Mesothelial cell of epicardium (in vitro differentiated cells): ENCODE results near the gene NOS1AP. TPM values are rescaled to one million over a fixed set of nuclear protein-coding genes. Genes with fewer than 3 reads are reported as not detected.

Experiments
- DNase-seq, 2 experiments: peaks; one replicate each; pipeline ENCODE4 v3.0.0; 2021; ENCODE audit warnings: low spot score in 2 of 2; ENCODE audit not compliant: unreplicated experiment in 2 of 2
- H3K27ac Mint-ChIP-seq: 2 replicates; pipeline ENCODE4 v1.8.0; 2021; ENCODE audit warnings: mixed read lengths
- H3K27me3 Mint-ChIP-seq: 2 replicates; pipeline ENCODE4 v1.8.0; 2021; ENCODE audit warnings: low read depth, mixed read lengths
- H3K36me3 Mint-ChIP-seq: 2 replicates; pipeline ENCODE4 v1.8.0; 2021; ENCODE audit warnings: mixed read lengths
- H3K4me1 Mint-ChIP-seq: 2 replicates; pipeline ENCODE4 v1.8.0; 2021; ENCODE audit warnings: mixed read lengths
- H3K4me3 Mint-ChIP-seq: 2 replicates; pipeline ENCODE4 v1.8.0; 2021; ENCODE audit warnings: mild to moderate bottlenecking, moderate library complexity, mixed read lengths
- H3K9me3 Mint-ChIP-seq: 2 replicates; pipeline ENCODE4 v1.8.0; 2021; ENCODE audit warnings: mixed read lengths
- CTCF ChIP-seq: fragments of 200-600 bp; sonication (generic); IDR thresholded peaks from one replicate; pipeline ENCODE4 v1.5.0; 2021; ENCODE audit warnings: antibody characterized with exemption; ENCODE audit not compliant: unreplicated experiment
- total RNA-seq: library from RNA; stranded (reverse); gene quantifications from 3 replicates; pipeline ENCODE4 v1.2.1, GENCODE V29; 2021

NOS1AP gene
- total RNA-seq, 1 donor from 2014 or later, result 4.4 TPM

DNA sequence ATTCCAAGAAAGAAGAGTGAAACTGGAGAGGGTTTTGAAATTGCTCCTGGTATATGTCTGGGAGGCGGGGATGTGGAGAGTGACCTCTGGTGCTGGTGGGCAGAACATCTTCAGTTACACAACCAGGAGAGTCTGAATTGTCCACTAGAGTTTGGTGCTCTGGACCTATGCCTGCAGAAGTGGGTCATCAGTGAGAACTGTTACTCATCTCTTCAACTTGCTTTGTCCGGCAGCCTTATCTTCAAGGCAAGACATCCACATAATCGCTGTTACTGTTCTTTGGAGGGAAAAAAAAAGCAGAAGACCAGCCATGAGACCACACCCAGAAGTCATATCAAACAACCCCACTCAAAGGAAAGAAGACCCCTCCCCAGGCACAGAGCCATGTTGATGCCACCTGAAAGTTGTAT, 327.6 kb downstream of the NOS1AP start:
- Mint-ChIP-seq H3K4me3 (no peak overlapping the region), H3K27ac (no peak overlapping the region), H3K36me3 (no peaks in the 10 kb centered on the region), H3K27me3 (peaks cover 37% of the 10 kb centered on the region), H3K9me3 (no peaks in the 10 kb centered on the region), H3K4me1 (peaks cover 6% of the 10 kb centered on the region)
- no peak for DNase-seq
- TF ChIP-seq CTCF, result no peak

DNA sequence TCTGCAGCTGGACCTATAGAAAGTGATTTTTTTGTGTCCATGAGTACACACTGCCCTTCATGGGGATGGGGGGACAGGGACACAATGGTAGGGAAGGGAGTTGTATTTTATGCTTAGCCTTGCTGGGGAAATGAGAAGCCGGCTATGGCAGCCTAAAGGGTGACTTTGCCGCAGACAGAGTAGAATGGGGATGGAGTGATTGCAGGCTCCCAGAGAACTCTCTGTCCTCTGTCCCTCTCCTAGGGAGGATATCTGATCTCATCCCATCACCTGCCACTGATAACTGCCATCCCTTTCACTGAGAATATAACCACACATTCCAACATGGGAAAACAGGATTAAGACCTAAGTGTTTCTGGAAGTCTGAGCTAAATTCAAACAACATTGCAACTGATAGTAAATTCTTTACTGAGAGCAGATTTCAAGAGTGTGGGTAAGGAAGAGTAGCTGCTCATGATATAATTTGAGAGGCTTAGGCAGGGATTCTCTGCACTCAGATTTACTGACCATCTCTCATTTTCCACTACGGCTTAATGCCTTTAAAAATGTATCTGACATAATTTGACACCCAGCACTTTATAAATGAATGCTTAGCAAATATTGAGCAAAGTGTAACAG, 328.6 kb downstream of the NOS1AP start:
- DNase-seq, result no peak
- Mint-ChIP-seq H3K27me3 (peaks cover 37% of the 10 kb centered on the region), H3K4me1 (peaks cover 6% of the 10 kb centered on the region), H3K27ac (no peak overlapping the region), H3K4me3 (no peak overlapping the region), H3K9me3 (no peaks in the 10 kb centered on the region), H3K36me3 (no peaks in the 10 kb centered on the region)
- no peak for TF ChIP-seq CTCF

DNA sequence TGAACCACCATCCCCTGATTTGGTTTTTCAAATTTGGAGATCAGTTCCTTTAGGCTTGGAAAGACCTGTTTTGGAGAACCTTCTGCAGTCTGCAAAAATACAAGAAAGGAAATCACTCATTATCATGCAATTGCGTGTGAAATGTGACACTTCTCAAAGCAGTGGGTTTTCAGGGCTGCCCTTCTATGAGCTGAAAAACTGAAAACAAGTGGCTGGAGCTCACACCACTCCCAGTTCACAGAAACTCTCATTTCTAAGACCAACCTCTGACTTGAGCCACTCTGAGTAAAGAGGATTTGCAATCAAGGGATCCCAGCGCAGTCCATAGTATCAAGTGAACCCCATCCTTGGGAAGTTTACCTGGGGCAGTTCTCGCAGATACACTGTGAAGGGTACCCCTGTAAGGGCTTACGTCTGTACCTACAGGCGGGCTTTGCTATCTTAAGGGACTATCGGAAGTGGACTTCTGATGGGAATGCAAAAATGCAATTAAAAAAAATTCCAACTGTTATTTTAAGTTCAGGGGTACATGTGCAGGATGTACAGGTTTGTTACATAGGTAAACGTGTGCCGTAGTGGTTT, 329.6 kb downstream of the NOS1AP start:
- no peak for DNase-seq
- no peaks in the 10 kb centered on the region for H3K36me3 Mint-ChIP-seq
- peaks cover 34% of the 10 kb centered on the region for H3K27me3 Mint-ChIP-seq
- H3K9me3 Mint-ChIP-seq, result no peaks in the 10 kb centered on the region
- peaks cover 6% of the 10 kb centered on the region for H3K4me1 Mint-ChIP-seq
- H3K27ac Mint-ChIP-seq, result no peak overlapping the region
- no peak overlapping the region for H3K4me3 Mint-ChIP-seq
- TF ChIP-seq CTCF, result no peak

- no peak for DNase-seq
- TF ChIP-seq CTCF, result no peak
- no peak overlapping the region for H3K27ac Mint-ChIP-seq
Measured at GRCh38 chr1:162400790-162401355, 331.4 kb downstream of the NOS1AP start.

DNA sequence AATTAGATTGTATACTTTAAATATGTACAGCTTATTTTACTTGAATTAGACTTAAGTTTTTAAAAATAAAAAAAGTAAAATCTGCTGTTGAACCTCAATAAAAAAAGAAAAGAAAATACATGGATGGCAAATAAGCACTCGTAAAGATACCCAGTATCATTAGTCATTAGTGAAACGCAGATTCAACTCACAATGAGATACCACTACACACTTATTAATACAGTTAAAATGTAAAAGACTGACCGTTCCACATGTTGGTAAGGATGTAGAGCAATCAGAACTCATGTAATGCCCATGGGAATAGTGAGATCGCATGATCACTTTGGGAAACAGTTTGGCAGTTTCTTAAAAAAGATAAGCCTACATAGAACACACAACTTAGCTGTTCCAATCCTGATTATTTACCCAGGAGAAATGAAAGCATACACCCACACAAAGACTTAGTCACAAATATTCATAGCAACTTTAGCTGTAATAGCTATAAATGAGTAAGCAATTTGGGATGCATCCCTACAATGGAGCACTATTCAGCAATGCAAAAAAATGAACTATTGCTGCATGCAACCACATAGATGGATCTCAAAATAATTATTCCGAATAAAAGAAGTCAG, 335.2 kb downstream of the NOS1AP start:
- no peaks in the 10 kb centered on the region for H3K36me3 Mint-ChIP-seq
- H3K9me3 Mint-ChIP-seq, result no peaks in the 10 kb centered on the region
- H3K27ac Mint-ChIP-seq, result no peak overlapping the region
- H3K4me1 Mint-ChIP-seq, result no peaks in the 10 kb centered on the region
- H3K27me3 Mint-ChIP-seq, result peaks cover 4% of the 10 kb centered on the region
- no peak overlapping the region for H3K4me3 Mint-ChIP-seq
- no peak for TF ChIP-seq CTCF
- DNase-seq, result no peak

More at GRCh38 chr1:162400790-162401355, 331.4 kb downstream of the NOS1AP start:
- H3K9me3 Mint-ChIP-seq, result no peaks in the 10 kb centered on the region
- peaks cover 6% of the 10 kb centered on the region for H3K4me1 Mint-ChIP-seq
- H3K4me3 Mint-ChIP-seq, result no peak overlapping the region
- peaks cover 33% of the 10 kb centered on the region for H3K27me3 Mint-ChIP-seq
- no peaks in the 10 kb centered on the region for H3K36me3 Mint-ChIP-seq
